ENCODE measurements around the gene MAD1L1. TPM values are rescaled to one million over a fixed set of nuclear protein-coding genes. Genes with fewer than 3 reads are reported as not detected.

MAD1L1 gene
- total and polyA plus RNA-seq, 2 of the 8 experiments (the other 6 are each of a cell fraction or from before 2014, with no cell fraction given): 40.4 to 44.6 TPM

DNA sequence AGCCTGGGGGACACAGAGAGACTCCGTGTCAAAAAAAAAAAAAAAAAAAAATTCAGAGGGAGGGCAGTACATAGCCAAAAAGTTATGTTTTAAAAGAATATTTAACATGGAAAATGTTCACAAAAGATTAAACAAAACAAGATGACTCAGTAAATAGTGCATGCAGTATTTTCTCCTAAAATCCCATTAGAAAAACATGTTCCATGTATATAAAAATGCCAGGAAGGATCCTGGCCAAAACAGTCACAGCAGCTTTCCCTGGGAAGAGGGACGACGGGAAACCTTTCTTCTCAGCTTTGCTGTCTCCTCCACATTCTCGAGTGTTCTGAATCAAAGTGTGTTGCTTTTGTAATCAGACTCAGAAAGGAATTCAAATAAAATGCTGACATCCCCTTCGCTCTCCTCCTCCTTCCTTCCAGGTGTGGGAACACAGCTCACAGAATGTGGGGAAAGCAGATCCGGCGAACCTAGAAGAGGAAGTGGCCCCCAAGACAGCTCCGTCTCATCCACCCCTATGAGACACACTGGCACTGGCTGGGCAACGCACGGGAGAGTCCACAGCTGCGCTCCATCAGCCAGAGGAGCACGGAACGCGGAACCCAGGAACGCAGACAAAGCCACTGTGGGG is 139.4 kb downstream of the MAD1L1 start:
- FAIRE-seq: no peak
- no peak overlapping the region for H2BK15ac ChIP-seq (ENCODE audit: low read length)
- no peak overlapping the region for H4K91ac ChIP-seq (replicated peaks; ENCODE audit: insufficient read length, low read length)
- no peak overlapping the region for H3K23ac ChIP-seq (ENCODE audit: insufficient read length)
- POLR2A ChIA-PET (ENCODE audit: partially characterized antibody): no interaction called here
- no peak for TF ChIP-seq SP4 (IDR thresholded peaks at IDR 0.05; ENCODE audit: low read length)
- no peak for TF ChIP-seq SP2 (IDR thresholded peaks at IDR 0.05; ENCODE audit: low read length)
- no peak for TF ChIP-seq KDM4A (IDR thresholded peaks at IDR 0.05; ENCODE audit: low read depth, low read length, severe bottlenecking)
- TF ChIP-seq, protein P1, sequence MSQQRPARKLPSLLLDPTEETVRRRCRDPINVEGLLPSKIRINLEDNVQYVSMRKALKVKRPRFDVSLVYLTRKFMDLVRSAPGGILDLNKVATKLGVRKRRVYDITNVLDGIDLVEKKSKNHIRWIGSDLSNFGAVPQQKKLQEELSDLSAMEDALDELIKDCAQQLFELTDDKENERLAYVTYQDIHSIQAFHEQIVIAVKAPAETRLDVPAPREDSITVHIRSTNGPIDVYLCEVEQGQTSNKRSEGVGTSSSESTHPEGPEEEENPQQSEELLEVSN (IDR thresholded peaks at IDR 0.05): no peak
- no peak for TF ChIP-seq SP1 (IDR thresholded peaks at IDR 0.05; ENCODE audit: low read depth, low read length)
- TF ChIP-seq GTF2F1 (IDR thresholded peaks at IDR 0.05; ENCODE audit: borderline replicate concordance, low read depth, low read length): no peak
- peaks cover 13% of the 10 kb centered on the region for H3K79me1 ChIP-seq (ENCODE audit: low read depth, low read length)
- H4K8ac ChIP-seq (ENCODE audit: extremely low read depth, insufficient read depth, low read length): no peak overlapping the region
- no peak overlapping the region for H3K4me3 ChIP-seq (ENCODE audit: extremely low read depth in 1 of 4, insufficient read depth in 2 of 4, low read depth in 3 of 4, low read length in 4 of 4)
- DNase-seq (ENCODE audit: low read depth in 1 of 2, low spot score in 2 of 2): no peak
- no peak overlapping the region for H2BK120ac ChIP-seq (replicated peaks; ENCODE audit: low read depth, low read length)
- no peak overlapping the region for H3K56ac ChIP-seq (replicated peaks; ENCODE audit: insufficient read length, low read depth, low read length)
- WGBS, 2 experiments (ENCODE audit: extremely low coverage in 1 of 2, insufficient coverage in 1 of 2, insufficient read length in 1 of 2, insufficient replicate concordance in 2 of 2, low coverage in 1 of 2, low lambda C conversion rate in 2 of 2, missing lambda C conversion rate in 1 of 2): 86% methylated on average over 9 of the region's 15 CpGs; no CpG with 5 or more reads in 1 of the 2 experiments
- H3K36me3 ChIP-seq (ENCODE audit: control insufficient read depth in 2 of 4, insufficient read depth in 4 of 4, low read length in 3 of 4): no peaks in the 10 kb centered on the region
- H3K27me3 ChIP-seq (replicated peaks in 1 of 4; ENCODE audit: control insufficient read depth in 3 of 4, extremely low read depth in 1 of 4, insufficient read depth in 3 of 4, low read length in 3 of 4): no peaks in the 10 kb centered on the region
- no peak overlapping the region for H3K27ac ChIP-seq (ENCODE audit: low read depth, low read length)
- H3K79me2 ChIP-seq (ENCODE audit: control insufficient read depth in 1 of 2, insufficient read depth in 2 of 2, low read length in 2 of 2): no peaks in the 10 kb centered on the region
- no peaks in the 10 kb centered on the region for H3K4me1 ChIP-seq (replicated peaks in 1 of 4; ENCODE audit: control insufficient read depth in 3 of 4, insufficient read depth in 4 of 4, low read length in 3 of 4)
- no peak overlapping the region for H2BK20ac ChIP-seq (ENCODE audit: low read length)
- H3K9me3 ChIP-seq (ENCODE audit: insufficient read depth in 2 of 2, low read depth in 1 of 2, low read length in 1 of 2): no peaks in the 10 kb centered on the region
- no peak overlapping the region for H2BK12ac ChIP-seq (ENCODE audit: low read depth, low read length)
- no peak overlapping the region for H2AK5ac ChIP-seq (ENCODE audit: low read depth, low read length)
- H2AFZ ChIP-seq (ENCODE audit: low read length): no peak overlapping the region
- peak overlapping the region; percentile 75; the same call in 1 of the 2 replicates for H2BK5ac ChIP-seq (ENCODE audit: low read depth, low read length)
- no peak overlapping the region for H3K9ac ChIP-seq (replicated peaks in 1 of 4; ENCODE audit: extremely low read depth in 1 of 4, low read depth in 3 of 4, low read length in 3 of 4)
- no peak overlapping the region for H3K18ac ChIP-seq (ENCODE audit: extremely low read depth, low read length)
- CTCF ChIA-PET (ENCODE audit: partially characterized antibody): interaction anchor here (0.6 to 1.3 kb wide), 2 partner anchors 11 to 38 kb away, joined by 3 to 5 read pairs; no protein-coding TSS in a partner anchor
- H4K20me1 ChIP-seq (replicated peaks in 1 of 2; ENCODE audit: control insufficient read depth in 1 of 2, insufficient read depth in 2 of 2, low read length in 2 of 2): peaks cover 2 to 6% of the 10 kb centered on the region in 2 experiments
- no peak overlapping the region for H3K4ac ChIP-seq (replicated peaks; ENCODE audit: insufficient read length, low read depth, low read length)
- no peak overlapping the region for H4K5ac ChIP-seq (ENCODE audit: insufficient read length, low read depth, low read length)
- H3K14ac ChIP-seq (ENCODE audit: insufficient read length): no peak overlapping the region
- no peaks in the 10 kb centered on the region for H3K23me2 ChIP-seq (ENCODE audit: low read depth, low read length)
- no peak overlapping the region for H3K4me2 ChIP-seq (ENCODE audit: insufficient read depth in 1 of 2, low read depth in 2 of 2, low read length in 2 of 2)
